GM12892 (cell line): ENCODE results near the gene MXI1. TPM values are rescaled to one million over a fixed set of nuclear protein-coding genes. Genes with fewer than 3 reads are reported as not detected.

Experiments used
- DNase-seq: peaks from one replicate; pipeline ENCODE4 v3.0.0; 2011; ENCODE audit not compliant: insufficient read length
- FAIRE-seq: peaks from 2 replicates; lab custom pipeline; 2011; peaks lifted over from hg19 to GRCh38; lab: Jason Lieb, UNC
- POLR2A ChIP-seq: IDR thresholded peaks from 2 replicates; pipeline ENCODE4 v1.6.1; 2011; ENCODE audit warnings: low read depth, low read length, control low read depth
- POLR2AphosphoS5 ChIP-seq: IDR thresholded peaks from 2 replicates; pipeline ENCODE4 v1.6.1; 2011; ENCODE audit warnings: low read depth, low read length, control low read depth
- TAF1 ChIP-seq: IDR thresholded peaks from 2 replicates; pipeline ENCODE4 v1.6.1; 2011; ENCODE audit warnings: low read depth, mild to moderate bottlenecking, control low read depth, low read length, borderline replicate concordance
- polyA plus RNA-seq: library from polyadenylated mRNA; unstranded; fragments of >200 nt; gene quantifications from one replicate; pipeline ENCODE4 v1.2.1, GENCODE V29; 2012; ENCODE audit warnings: missing spikeins, inconsistent platforms; ENCODE audit not compliant: missing spikeins

MXI1 gene
- polyA plus RNA-seq, result 16.5 TPM

- DNase-seq (peak; percentile 40), FAIRE-seq (peak; percentile 93)
- no peak for TF ChIP-seq TAF1
- TF ChIP-seq POLR2AphosphoS5, result no peak
- no peak for TF ChIP-seq POLR2A
Measured at GRCh38 chr10:110207011-110207804, at the start of gene MXI1. MXI1 (plus strand) TSS chr10:110207605; CDS start chr10:110207809, 204 bp downstream.

- DNase-seq, result no peak
- TF ChIP-seq TAF1, result no peak
- TF ChIP-seq POLR2A, result no peak
- TF ChIP-seq POLR2AphosphoS5, result no peak
- no peak for FAIRE-seq
Measured at GRCh38 chr10:110158051-110159005, 49.1 kb upstream of the MXI1 start.

GRCh38 chr10:110160081-110160480 is 47.3 kb upstream of the MXI1 start:
- DNase-seq (no peak), FAIRE-seq (no peak)
- no peak for TF ChIP-seq POLR2AphosphoS5
- no peak for TF ChIP-seq TAF1
- TF ChIP-seq POLR2A, result no peak

- no peak for DNase-seq
- no peak for TF ChIP-seq POLR2AphosphoS5
- TF ChIP-seq POLR2A, result no peak
- TF ChIP-seq TAF1, result no peak
- FAIRE-seq, result no peak
Measured at GRCh38 chr10:110160522-110160921, 46.9 kb upstream of the MXI1 start.

- no peak for DNase-seq
- no peak for FAIRE-seq
Measured at GRCh38 chr10:110162741-110163145, 44.7 kb upstream of the MXI1 start.

GRCh38 chr10:110163192-110163773 is 44.1 kb upstream of the MXI1 start:
- FAIRE-seq (no peak), DNase-seq (no peak)
- TF ChIP-seq TAF1 (no peak), POLR2A (no peak), POLR2AphosphoS5 (no peak)

More at GRCh38 chr10:110162741-110163145, 44.7 kb upstream of the MXI1 start:
- TF ChIP-seq POLR2A (no peak), POLR2AphosphoS5 (no peak), TAF1 (no peak)

GRCh38 chr10:110163841-110164240 is 43.6 kb upstream of the MXI1 start:
- no peak for TF ChIP-seq POLR2A
- TF ChIP-seq POLR2AphosphoS5, result no peak
- TF ChIP-seq TAF1, result no peak
- FAIRE-seq (no peak), DNase-seq (no peak)

GRCh38 chr10:110165239-110165638 is 42.2 kb upstream of the MXI1 start:
- TF ChIP-seq TAF1 (no peak), POLR2A (no peak), POLR2AphosphoS5 (no peak)
- DNase-seq (no peak), FAIRE-seq (no peak)

GRCh38 chr10:110167149-110167548 is 40.3 kb upstream of the MXI1 start:
- DNase-seq (no peak), FAIRE-seq (no peak)
- no peak for TF ChIP-seq TAF1
- no peak for TF ChIP-seq POLR2A
- no peak for TF ChIP-seq POLR2AphosphoS5

- TF ChIP-seq TAF1 (no peak), POLR2A (no peak), POLR2AphosphoS5 (no peak)
- no peak for FAIRE-seq
- no peak for DNase-seq
Measured at GRCh38 chr10:110168601-110169481, 38.6 kb upstream of the MXI1 start.

- DNase-seq, result no peak
- FAIRE-seq, result no peak
- TF ChIP-seq POLR2A (no peak), TAF1 (no peak), POLR2AphosphoS5 (no peak)
Measured at GRCh38 chr10:110169586-110169985, 37.8 kb upstream of the MXI1 start.
